Astrocyte (in vitro differentiated cells and primary cell): ENCODE results near the gene TRAM2.

ENCODE experiments used
- EZH2 ChIP-seq: IDR thresholded peaks from 2 replicates; pipeline ENCODE4 v1.6.1; 2012; ENCODE audit warnings: mild to moderate bottlenecking, low read length, inconsistent platforms; ENCODE audit not compliant: insufficient read depth
- TF ChIP-seq, protein P1 (sequence below): IDR thresholded peaks from 2 replicates; pipeline ENCODE4 v1.5.1; 2011; ENCODE audit warnings: low read depth, mild to moderate bottlenecking, inconsistent platforms, low read length, moderate library complexity; ENCODE audit not compliant: insufficient read depth

DNA sequence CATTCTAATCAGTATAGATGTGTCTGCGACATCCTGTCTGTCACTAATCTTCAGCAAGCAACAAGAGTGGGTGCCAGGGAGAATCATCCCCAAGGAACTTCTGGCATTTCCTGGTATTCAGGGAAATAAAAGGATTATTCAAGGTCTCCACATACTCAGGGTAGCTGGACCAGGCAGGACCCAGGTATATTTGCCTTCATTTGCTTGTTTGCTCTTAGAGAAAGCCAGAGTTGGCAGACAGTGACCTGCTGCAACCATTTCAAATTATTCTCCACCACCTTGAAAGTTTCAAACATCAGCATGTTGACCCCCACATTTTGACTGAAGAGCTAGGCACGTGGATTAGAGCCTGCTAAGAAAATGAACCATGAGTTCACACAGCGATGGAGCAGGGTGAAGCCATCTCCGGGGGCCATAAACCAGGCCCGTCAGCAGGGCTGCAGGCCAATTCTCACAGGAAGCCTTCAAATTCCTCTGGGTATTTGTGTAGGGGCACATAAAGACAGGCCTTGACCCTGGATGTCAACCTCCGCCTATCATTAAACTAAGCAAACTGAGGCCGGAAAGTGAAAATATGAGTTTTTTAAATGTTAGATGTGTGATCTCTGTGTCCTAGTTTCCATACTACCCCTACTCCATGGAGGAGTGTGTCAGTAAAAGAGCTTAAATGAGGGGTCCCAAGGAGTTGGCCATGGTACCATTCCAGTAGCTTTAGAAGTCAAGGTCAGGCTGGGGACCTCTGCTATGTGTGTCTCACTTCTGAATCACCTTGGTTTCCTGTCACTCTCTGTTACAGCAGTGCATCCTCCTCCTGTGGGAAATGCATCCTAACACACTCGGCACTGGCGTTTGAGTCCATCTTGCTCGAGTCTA lies 32.9 kb downstream of the TRAM2 start:
- TF ChIP-seq, protein P1, sequence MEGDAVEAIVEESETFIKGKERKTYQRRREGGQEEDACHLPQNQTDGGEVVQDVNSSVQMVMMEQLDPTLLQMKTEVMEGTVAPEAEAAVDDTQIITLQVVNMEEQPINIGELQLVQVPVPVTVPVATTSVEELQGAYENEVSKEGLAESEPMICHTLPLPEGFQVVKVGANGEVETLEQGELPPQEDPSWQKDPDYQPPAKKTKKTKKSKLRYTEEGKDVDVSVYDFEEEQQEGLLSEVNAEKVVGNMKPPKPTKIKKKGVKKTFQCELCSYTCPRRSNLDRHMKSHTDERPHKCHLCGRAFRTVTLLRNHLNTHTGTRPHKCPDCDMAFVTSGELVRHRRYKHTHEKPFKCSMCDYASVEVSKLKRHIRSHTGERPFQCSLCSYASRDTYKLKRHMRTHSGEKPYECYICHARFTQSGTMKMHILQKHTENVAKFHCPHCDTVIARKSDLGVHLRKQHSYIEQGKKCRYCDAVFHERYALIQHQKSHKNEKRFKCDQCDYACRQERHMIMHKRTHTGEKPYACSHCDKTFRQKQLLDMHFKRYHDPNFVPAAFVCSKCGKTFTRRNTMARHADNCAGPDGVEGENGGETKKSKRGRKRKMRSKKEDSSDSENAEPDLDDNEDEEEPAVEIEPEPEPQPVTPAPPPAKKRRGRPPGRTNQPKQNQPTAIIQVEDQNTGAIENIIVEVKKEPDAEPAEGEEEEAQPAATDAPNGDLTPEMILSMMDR, result no peak
- no peak for TF ChIP-seq EZH2
